H7 (cell line): Measurements from ENCODE around the gene BAIAP3. TPM values are rescaled to one million over a fixed set of nuclear protein-coding genes. Genes with fewer than 3 reads are reported as not detected.
"Not testable (repeated sequence)": the region's sequence is repeated elsewhere in the genome, so short reads cannot be mapped to it uniquely, and the experiment has no call there.

Experiments used
- DNase-seq: peaks from one replicate; pipeline ENCODE4 v3.0.0; 2012
- H3K27me3 ChIP-seq: 2 replicates; pipeline ENCODE4 v1.6.0; 2011; ENCODE audit warnings: mild to moderate bottlenecking, low read length; ENCODE audit not compliant: control insufficient read depth, insufficient read depth
- H3K36me3 ChIP-seq: replicated peaks from 2 replicates; pipeline ENCODE4 v1.5.1; 2011; ENCODE audit warnings: low read length; ENCODE audit not compliant: control insufficient read depth, insufficient read depth
- H3K4me3 ChIP-seq: 2 replicates; pipeline ENCODE4 v1.5.1; 2011; ENCODE audit warnings: low read depth, mild to moderate bottlenecking, control low read depth, low read length, moderate library complexity; ENCODE audit not compliant: insufficient read depth
- total RNA-seq: library from RNA; depleted of rRNA; stranded (reverse); fragments of >200 nt; shearing (Covaris generic); gene quantifications from 2 replicates; pipeline ENCODE4 v1.2.3, GENCODE V29; 2014

Gene BAIAP3
- total RNA-seq, 1 experiment from 2014 or later, result 2.6 TPM

- no peak for DNase-seq
- H3K27me3 ChIP-seq, result peaks cover 14% of the 10 kb centered on the region
- H3K36me3 ChIP-seq, result no peaks in the 10 kb centered on the region
- no peak overlapping the region for H3K4me3 ChIP-seq
Observed at GRCh38 chr16:1293921-1294656, 39.4 kb upstream of the BAIAP3 start.

GRCh38 chr16:1295465-1295864 is 38.0 kb upstream of the BAIAP3 start:
- Histone ChIP-seq H3K36me3 (no peaks in the 10 kb centered on the region), H3K27me3 (peaks cover 3% of the 10 kb centered on the region), H3K4me3 (no peak overlapping the region)
- DNase-seq, result peak; percentile 39

- not testable (repeated sequence) for H3K4me3 ChIP-seq, H3K27me3 ChIP-seq, DNase-seq, H3K36me3 ChIP-seq
Observed at GRCh38 chr16:1296688-1297017, 36.8 kb upstream of the BAIAP3 start.

- Histone ChIP-seq H3K27me3 (no peaks in the 10 kb centered on the region), H3K4me3 (no peak overlapping the region), H3K36me3 (no peaks in the 10 kb centered on the region)
- DNase-seq, result no peak
Observed at GRCh38 chr16:1297018-1297696, 36.3 kb upstream of the BAIAP3 start.

- DNase-seq, result no peak
- no peaks in the 10 kb centered on the region for H3K27me3 ChIP-seq
- H3K36me3 ChIP-seq, result no peaks in the 10 kb centered on the region
- no peak overlapping the region for H3K4me3 ChIP-seq
Observed at GRCh38 chr16:1298406-1298805, 35.0 kb upstream of the BAIAP3 start.

- Histone ChIP-seq H3K4me3 (no peak overlapping the region), H3K36me3 (no peaks in the 10 kb centered on the region), H3K27me3 (no peaks in the 10 kb centered on the region)
- peak; percentile 57 for DNase-seq
Observed at GRCh38 chr16:1299012-1299867, 34.2 kb upstream of the BAIAP3 start.

GRCh38 chr16:1299868-1300203 is 33.6 kb upstream of the BAIAP3 start:
- DNase-seq, result peak; percentile 33
- Histone ChIP-seq H3K27me3 (no peaks in the 10 kb centered on the region), H3K36me3 (no peaks in the 10 kb centered on the region), H3K4me3 (no peak overlapping the region)

- Histone ChIP-seq H3K4me3 (peak overlapping the region; percentile 8; the same call in 1 of the 2 replicates), H3K36me3 (no peaks in the 10 kb centered on the region), H3K27me3 (no peaks in the 10 kb centered on the region)
- DNase-seq, result peak; percentile 96
Observed at GRCh38 chr16:1300664-1301476, 32.6 kb upstream of the BAIAP3 start.

- Histone ChIP-seq H3K4me3 (no peak overlapping the region), H3K27me3 (no peaks in the 10 kb centered on the region), H3K36me3 (no peaks in the 10 kb centered on the region)
- peak; percentile 31 for DNase-seq
Observed at GRCh38 chr16:1301562-1301961, 31.9 kb upstream of the BAIAP3 start.

GRCh38 chr16:1305823-1306222 is 27.6 kb upstream of the BAIAP3 start:
- H3K27me3 ChIP-seq, result no peaks in the 10 kb centered on the region
- no peak overlapping the region for H3K4me3 ChIP-seq
- peaks cover 1% of the 10 kb centered on the region; the same call in 1 of the 2 replicates for H3K36me3 ChIP-seq
- peak; percentile 40 for DNase-seq

GRCh38 chr16:1306334-1306733 is 27.1 kb upstream of the BAIAP3 start:
- no peaks in the 10 kb centered on the region for H3K27me3 ChIP-seq
- H3K4me3 ChIP-seq, result no peak overlapping the region
- DNase-seq, result peak; percentile 36
- peaks cover 1% of the 10 kb centered on the region; the same call in 1 of the 2 replicates for H3K36me3 ChIP-seq

- peak overlapping the region; percentile 72 for H3K4me3 ChIP-seq
- no peak for DNase-seq
- no peaks in the 10 kb centered on the region for H3K27me3 ChIP-seq
- H3K36me3 ChIP-seq, result peaks cover 4% of the 10 kb centered on the region
Observed at GRCh38 chr16:1308036-1308976, 25.1 kb upstream of the BAIAP3 start.
